ENCODE data around the gene ERBB4. TPM values are rescaled to one million over a fixed set of nuclear protein-coding genes. Genes with fewer than 3 reads are reported as not detected.

ERBB4 gene
- total and polyA plus RNA-seq, 10 of the 15 experiments (the other 5 are each of a cell fraction or from before 2014, with no cell fraction given): under 0.01 to 0.23 (median 0.01) TPM; not detected in 4

DNA sequence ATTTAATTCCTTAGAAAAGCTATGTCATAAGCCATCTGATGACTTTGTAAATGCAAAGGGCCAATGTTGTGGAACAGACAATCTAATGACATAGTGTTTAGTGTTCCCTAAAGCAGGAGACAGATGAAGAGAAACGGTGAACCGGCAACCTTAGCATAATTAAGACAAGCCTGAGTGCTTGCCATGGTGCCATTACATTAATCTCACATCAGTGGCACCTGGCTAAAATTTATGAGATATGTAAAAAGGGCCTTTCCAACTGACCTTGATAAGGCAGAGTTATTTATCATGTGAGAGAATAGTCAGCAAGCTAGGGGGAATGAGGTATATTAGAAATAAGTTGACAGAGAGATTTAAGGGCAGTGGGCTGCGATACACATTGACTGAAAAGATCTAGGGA lies 261.8 kb downstream of the ERBB4 start:
- TF ChIP-seq SRF (IDR thresholded peaks at IDR 0.05; ENCODE audit: low read depth in 2 of 2, low read length in 2 of 2): no peak
- TF ChIP-seq RCOR1 (conservative IDR thresholded peaks at IDR 0.05; ENCODE audit: low read depth, low read length): no peak
- TF ChIP-seq IRF4 (IDR thresholded peaks at IDR 0.05; ENCODE audit: low read depth, low read length): no peak
- TF ChIP-seq NR2C2 (IDR thresholded peaks at IDR 0.05; ENCODE audit: borderline replicate concordance, control insufficient read depth, insufficient read length, low read depth): no peak
- TF ChIP-seq SIX5 (IDR thresholded peaks at IDR 0.05; ENCODE audit: low read depth, low read length, severe bottlenecking): no peak
- no peak for TF ChIP-seq TCF7 (IDR thresholded peaks at IDR 0.05; ENCODE audit: borderline replicate concordance)
- no TSS peak for BruUV-seq (replicated peaks)
- intact Hi-C loops (cut with micrococcal nuclease; ENCODE audit: unreplicated experiment): no loop called here
- H3K27me3 ChIP-seq (replicated peaks in 1 of 2; ENCODE audit: control insufficient read depth in 2 of 2, insufficient read depth in 2 of 2, low read length in 1 of 2): no peaks in the 10 kb centered on the region; a peak in 1 of 4 replicates
- RAD21 ChIA-PET (ENCODE audit: unreplicated experiment): no interaction called here
- no peaks in the 10 kb centered on the region for H3K79me2 ChIP-seq (ENCODE audit: control insufficient read depth, insufficient read depth, low read length)
- 33% methylated on average over 3 of the region's 3 CpGs for WGBS (ENCODE audit: insufficient coverage, insufficient replicate concordance, low lambda C conversion rate, missing lambda C conversion rate)
- H2AFZ ChIP-seq (ENCODE audit: control insufficient read depth, low read depth, low read length): no peak overlapping the region
- H3K9ac ChIP-seq (ENCODE audit: control insufficient read depth, insufficient read depth, low read length): no peak overlapping the region
- ATAC-seq: no peak
- no peak for DNase-seq (ENCODE audit: low read depth, low spot score)
- in situ Hi-C loops (cut with MboI): no loop called here
- H3K9me3 ChIP-seq (replicated peaks; ENCODE audit: control insufficient read depth, insufficient read depth, low read length): no peaks in the 10 kb centered on the region
- no peak overlapping the region for H3K4me3 ChIP-seq
- no peak overlapping the region for H3K27ac ChIP-seq (ENCODE audit: control insufficient read depth, insufficient read depth)
- H3K4me1 ChIP-seq (ENCODE audit: control insufficient read depth, insufficient read depth, low read length): no peaks in the 10 kb centered on the region
- CTCF ChIA-PET: no interaction called here
- FAIRE-seq: no peak
- no peaks in the 10 kb centered on the region for H3K36me3 ChIP-seq (ENCODE audit: control insufficient read depth in 2 of 2, insufficient read depth in 2 of 2, low read length in 1 of 2)
- SMC1A ChIA-PET (ENCODE audit: uncharacterized antibody, unreplicated experiment): no interaction called here
- no peak overlapping the region for H3K4me2 ChIP-seq (ENCODE audit: control insufficient read depth, insufficient read depth)
- H4K20me1 ChIP-seq (ENCODE audit: control insufficient read depth, insufficient read depth): no peaks in the 10 kb centered on the region
- POLR2A ChIA-PET: no interaction called here

DNA sequence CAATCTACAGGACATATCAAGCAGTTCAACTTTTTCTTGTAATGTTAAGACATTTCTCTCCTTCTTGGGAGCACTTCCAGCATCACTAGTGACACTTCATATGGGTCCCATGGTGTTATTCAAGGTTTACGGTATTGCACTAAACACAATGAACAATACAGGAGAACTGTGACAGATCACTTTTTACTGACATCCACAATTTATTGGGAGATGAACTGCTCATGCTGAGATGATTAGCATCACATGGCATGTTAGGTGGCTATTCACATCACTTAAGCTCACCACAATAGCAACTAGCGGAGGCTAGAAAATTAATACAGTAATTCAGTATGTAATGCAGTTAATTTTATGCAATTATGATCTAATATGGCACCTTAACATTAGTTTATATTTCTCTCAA lies 264.4 kb downstream of the ERBB4 start:
- H3K79me2 ChIP-seq (ENCODE audit: control insufficient read depth, insufficient read depth, low read length): no peaks in the 10 kb centered on the region
- in situ Hi-C loops (cut with MboI): no loop called here
- intact Hi-C loops (cut with micrococcal nuclease; ENCODE audit: unreplicated experiment): no loop called here
- no peaks in the 10 kb centered on the region for H3K36me3 ChIP-seq (ENCODE audit: control insufficient read depth in 2 of 2, insufficient read depth in 2 of 2, low read length in 1 of 2)
- H3K4me3 ChIP-seq: no peak overlapping the region
- DNase-seq (ENCODE audit: low read depth, low spot score): no peak
- RAD21 ChIA-PET (ENCODE audit: unreplicated experiment): no interaction called here
- CTCF ChIA-PET: no interaction called here
- H3K9ac ChIP-seq (ENCODE audit: control insufficient read depth, insufficient read depth, low read length): no peak overlapping the region
- no peaks in the 10 kb centered on the region for H3K4me1 ChIP-seq (ENCODE audit: control insufficient read depth, insufficient read depth, low read length)
- no peak overlapping the region for H3K4me2 ChIP-seq (ENCODE audit: control insufficient read depth, insufficient read depth)
- H3K27ac ChIP-seq (ENCODE audit: control insufficient read depth, insufficient read depth): no peak overlapping the region
- H3K9me3 ChIP-seq (replicated peaks; ENCODE audit: control insufficient read depth, insufficient read depth, low read length): no peaks in the 10 kb centered on the region
- SMC1A ChIA-PET (ENCODE audit: uncharacterized antibody, unreplicated experiment): no interaction called here
- no peaks in the 10 kb centered on the region for H4K20me1 ChIP-seq (ENCODE audit: control insufficient read depth, insufficient read depth)
- 63% methylated on average over 2 of the region's 2 CpGs for WGBS (ENCODE audit: insufficient coverage, insufficient replicate concordance, low lambda C conversion rate, missing lambda C conversion rate)
- BruUV-seq (replicated peaks): no TSS peak
- no peak overlapping the region for H2AFZ ChIP-seq (ENCODE audit: control insufficient read depth, low read depth, low read length)
- FAIRE-seq: no peak
- H3K27me3 ChIP-seq (replicated peaks in 1 of 2; ENCODE audit: control insufficient read depth in 2 of 2, insufficient read depth in 2 of 2, low read length in 1 of 2): no peaks in the 10 kb centered on the region
- POLR2A ChIA-PET: no interaction called here
- ATAC-seq: no peak
- TF ChIP-seq, protein P1, sequence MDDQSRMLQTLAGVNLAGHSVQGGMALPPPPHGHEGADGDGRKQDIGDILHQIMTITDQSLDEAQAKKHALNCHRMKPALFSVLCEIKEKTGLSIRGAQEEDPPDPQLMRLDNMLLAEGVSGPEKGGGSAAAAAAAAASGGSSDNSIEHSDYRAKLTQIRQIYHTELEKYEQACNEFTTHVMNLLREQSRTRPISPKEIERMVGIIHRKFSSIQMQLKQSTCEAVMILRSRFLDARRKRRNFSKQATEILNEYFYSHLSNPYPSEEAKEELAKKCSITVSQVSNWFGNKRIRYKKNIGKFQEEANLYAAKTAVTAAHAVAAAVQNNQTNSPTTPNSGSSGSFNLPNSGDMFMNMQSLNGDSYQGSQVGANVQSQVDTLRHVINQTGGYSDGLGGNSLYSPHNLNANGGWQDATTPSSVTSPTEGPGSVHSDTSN (IDR thresholded peaks at IDR 0.05; ENCODE audit: insufficient replicate concordance, low read depth, low read length): no peak
- no peak for TF ChIP-seq CREM (IDR thresholded peaks at IDR 0.05; ENCODE audit: low read depth)
- TF ChIP-seq, protein P2, sequence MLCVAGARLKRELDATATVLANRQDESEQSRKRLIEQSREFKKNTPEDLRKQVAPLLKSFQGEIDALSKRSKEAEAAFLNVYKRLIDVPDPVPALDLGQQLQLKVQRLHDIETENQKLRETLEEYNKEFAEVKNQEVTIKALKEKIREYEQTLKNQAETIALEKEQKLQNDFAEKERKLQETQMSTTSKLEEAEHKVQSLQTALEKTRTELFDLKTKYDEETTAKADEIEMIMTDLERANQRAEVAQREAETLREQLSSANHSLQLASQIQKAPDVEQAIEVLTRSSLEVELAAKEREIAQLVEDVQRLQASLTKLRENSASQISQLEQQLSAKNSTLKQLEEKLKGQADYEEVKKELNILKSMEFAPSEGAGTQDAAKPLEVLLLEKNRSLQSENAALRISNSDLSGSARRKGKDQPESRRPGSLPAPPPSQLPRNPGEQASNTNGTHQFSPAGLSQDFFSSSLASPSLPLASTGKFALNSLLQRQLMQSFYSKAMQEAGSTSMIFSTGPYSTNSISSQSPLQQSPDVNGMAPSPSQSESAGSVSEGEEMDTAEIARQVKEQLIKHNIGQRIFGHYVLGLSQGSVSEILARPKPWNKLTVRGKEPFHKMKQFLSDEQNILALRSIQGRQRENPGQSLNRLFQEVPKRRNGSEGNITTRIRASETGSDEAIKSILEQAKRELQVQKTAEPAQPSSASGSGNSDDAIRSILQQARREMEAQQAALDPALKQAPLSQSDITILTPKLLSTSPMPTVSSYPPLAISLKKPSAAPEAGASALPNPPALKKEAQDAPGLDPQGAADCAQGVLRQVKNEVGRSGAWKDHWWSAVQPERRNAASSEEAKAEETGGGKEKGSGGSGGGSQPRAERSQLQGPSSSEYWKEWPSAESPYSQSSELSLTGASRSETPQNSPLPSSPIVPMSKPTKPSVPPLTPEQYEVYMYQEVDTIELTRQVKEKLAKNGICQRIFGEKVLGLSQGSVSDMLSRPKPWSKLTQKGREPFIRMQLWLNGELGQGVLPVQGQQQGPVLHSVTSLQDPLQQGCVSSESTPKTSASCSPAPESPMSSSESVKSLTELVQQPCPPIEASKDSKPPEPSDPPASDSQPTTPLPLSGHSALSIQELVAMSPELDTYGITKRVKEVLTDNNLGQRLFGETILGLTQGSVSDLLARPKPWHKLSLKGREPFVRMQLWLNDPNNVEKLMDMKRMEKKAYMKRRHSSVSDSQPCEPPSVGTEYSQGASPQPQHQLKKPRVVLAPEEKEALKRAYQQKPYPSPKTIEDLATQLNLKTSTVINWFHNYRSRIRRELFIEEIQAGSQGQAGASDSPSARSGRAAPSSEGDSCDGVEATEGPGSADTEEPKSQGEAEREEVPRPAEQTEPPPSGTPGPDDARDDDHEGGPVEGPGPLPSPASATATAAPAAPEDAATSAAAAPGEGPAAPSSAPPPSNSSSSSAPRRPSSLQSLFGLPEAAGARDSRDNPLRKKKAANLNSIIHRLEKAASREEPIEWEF (IDR thresholded peaks at IDR 0.05; ENCODE audit: insufficient replicate concordance, low read depth, low read length): no peak
- no peak for TF ChIP-seq NR2F1 (conservative IDR thresholded peaks at IDR 0.05)
- no peak for TF ChIP-seq CEBPB (IDR thresholded peaks at IDR 0.05; ENCODE audit: borderline replicate concordance in 1 of 2, low read depth in 2 of 2, low read length in 2 of 2)
- TF ChIP-seq BCL11A (IDR thresholded peaks at IDR 0.05; ENCODE audit: low read depth, low read length): no peak
- no peak for TF ChIP-seq CBX5 (IDR thresholded peaks at IDR 0.05; ENCODE audit: low read depth)
- TF ChIP-seq SMC3 (IDR thresholded peaks at IDR 0.05; ENCODE audit: borderline replicate concordance, low read length): no peak
